Measurements from ENCODE around the gene RASA3.
"Not testable (repeated sequence)": the region's sequence is repeated elsewhere in the genome, so short reads cannot be mapped to it uniquely, and the experiment has no call there.

The RASA3 gene

GRCh38 chr13:114161028-114161556 lies 28.7 kb upstream of the RASA3 start:
- no peak for TF ChIP-seq Cebpa-rat (IDR thresholded peaks at IDR 0.05)
- H4K20me1 ChIP-seq: no peaks in the 10 kb centered on the region
- peaks cover 55 to 88% (median 73%) of the 10 kb centered on the region in 10 experiments for H3K4me1 ChIP-seq

GRCh38 chr13:114158869-114159666 lies 26.6 kb upstream of the RASA3 start:
- Histone ChIP-seq H3K4me1 (peaks cover 46 to 74% (median 62%) of the 10 kb centered on the region in 10 experiments), H3K9me3 (replicated peaks in 1 of 11) (peaks cover 0 to 13% (median 0%) of the 10 kb centered on the region in 11 experiments; a peak in 1 of 22 replicates), H3K4me2 (0 out of 22 replicates have a peak overlapping the region, but pooled peaks of 1 of the 11 experiments have one; percentile 20)
- H3K9ac ChIP-seq, H3K36me3 ChIP-seq, H4K20me1 ChIP-seq, H3K4me3 ChIP-seq, H3K27me3 ChIP-seq, H3K27ac ChIP-seq: not testable (repeated sequence)

More at GRCh38 chr13:114161028-114161556, 28.7 kb upstream of the RASA3 start:
- no peaks in the 10 kb centered on the region for H3K36me3 ChIP-seq
- H3K27me3 ChIP-seq: no peaks in the 10 kb centered on the region
- H3K9ac ChIP-seq: peak overlapping the region in 8 of 11 experiments; percentile 11 to 69 (median 58); a peak in 12 of 22 replicates
- peaks cover 0 to 13% (median 0%) of the 10 kb centered on the region in 11 experiments; a peak in 1 of 22 replicates for H3K9me3 ChIP-seq (replicated peaks in 1 of 11)
- peak overlapping the region; percentile 48 to 81 (median 65); a peak in 17 of 22 replicates for H3K27ac ChIP-seq
- H3K4me3 ChIP-seq: no peak overlapping the region
- H3K4me2 ChIP-seq: peak overlapping the region; percentile 71 to 91 (median 81)

GRCh38 chr13:114157869-114158495 lies 25.6 kb upstream of the RASA3 start:
- Histone ChIP-seq H3K4me1 (peaks cover 46 to 74% (median 62%) of the 10 kb centered on the region in 10 experiments), H3K27ac (no peak overlapping the region), H4K20me1 (no peaks in the 10 kb centered on the region), H3K27me3 (no peaks in the 10 kb centered on the region), H3K4me2 (peak overlapping the region in 2 of 11 experiments; percentile 3; a peak in 2 of 22 replicates), H3K36me3 (no peaks in the 10 kb centered on the region), H3K9me3 (replicated peaks in 1 of 11) (peaks cover 0 to 13% (median 0%) of the 10 kb centered on the region in 11 experiments; a peak in 1 of 22 replicates), H3K4me3 (no peak overlapping the region), H3K9ac (no peak overlapping the region)
- TF ChIP-seq Cebpa-rat (IDR thresholded peaks at IDR 0.05): no peak

- Histone ChIP-seq H3K4me1 (peaks cover 46 to 74% (median 62%) of the 10 kb centered on the region in 10 experiments), H3K4me2 (peak overlapping the region in 10 of 11 experiments; percentile 14 to 71 (median 52); a peak in 15 of 22 replicates), H4K20me1 (no peaks in the 10 kb centered on the region), H3K9me3 (replicated peaks in 1 of 11) (peaks cover 0 to 14% (median 0%) of the 10 kb centered on the region in 11 experiments; a peak in 1 of 22 replicates), H3K27me3 (no peaks in the 10 kb centered on the region; a peak in 1 of 22 replicates), H3K9ac (peak overlapping the region in 4 of 11 experiments; percentile 23 to 52 (median 46); a peak in 3 of 22 replicates), H3K4me3 (no peak overlapping the region), H3K27ac (peak overlapping the region in 8 of 11 experiments; percentile 17 to 58 (median 51); a peak in 10 of 22 replicates), H3K36me3 (no peaks in the 10 kb centered on the region)
- TF ChIP-seq Cebpa-rat (IDR thresholded peaks at IDR 0.05): no peak
These were observed 23.8 kb upstream of the RASA3 start for GRCh38 chr13:114155926-114156883.

GRCh38 chr13:114155320-114155719 lies 22.9 kb upstream of the RASA3 start:
- H3K27me3 ChIP-seq: no peaks in the 10 kb centered on the region; a peak in 1 of 22 replicates
- peaks cover 0 to 13% (median 0%) of the 10 kb centered on the region in 11 experiments; a peak in 1 of 22 replicates for H3K9me3 ChIP-seq (replicated peaks in 1 of 11)
- no peaks in the 10 kb centered on the region for H4K20me1 ChIP-seq
- no peak for TF ChIP-seq Cebpa-rat (IDR thresholded peaks at IDR 0.05)
- H3K27ac ChIP-seq: no peak overlapping the region
- H3K36me3 ChIP-seq: no peaks in the 10 kb centered on the region
- peaks cover 48 to 74% (median 62%) of the 10 kb centered on the region in 10 experiments for H3K4me1 ChIP-seq
- no peak overlapping the region for H3K4me3 ChIP-seq
- no peak overlapping the region for H3K4me2 ChIP-seq
- no peak overlapping the region for H3K9ac ChIP-seq

- H3K4me2 ChIP-seq: peak overlapping the region; percentile 58 to 97 (median 86)
- peak overlapping the region in 10 of 11 experiments; percentile 36 to 84 (median 76); a peak in 20 of 22 replicates for H3K27ac ChIP-seq
- H3K9me3 ChIP-seq (replicated peaks in 1 of 11): peaks cover 0 to 13% (median 0%) of the 10 kb centered on the region in 11 experiments; a peak in 1 of 22 replicates
- no peaks in the 10 kb centered on the region; a peak in 1 of 22 replicates for H3K27me3 ChIP-seq
- H4K20me1 ChIP-seq: no peaks in the 10 kb centered on the region
- peaks cover 54 to 74% (median 63%) of the 10 kb centered on the region in 10 experiments for H3K4me1 ChIP-seq
- no peaks in the 10 kb centered on the region for H3K36me3 ChIP-seq
- peak in 1 of 11 experiments; percentile 60; a peak in 1 of 22 replicates for TF ChIP-seq Cebpa-rat (IDR thresholded peaks at IDR 0.05)
- H3K9ac ChIP-seq: peak overlapping the region in 10 of 11 experiments; percentile 25 to 78 (median 70); a peak in 19 of 22 replicates
- H3K4me3 ChIP-seq: peak overlapping the region in 9 of 10 experiments; percentile 2 to 61 (median 42); a peak in 14 of 20 replicates
These were observed 22.1 kb upstream of the RASA3 start for GRCh38 chr13:114154476-114154875.

- no peaks in the 10 kb centered on the region; a peak in 1 of 22 replicates for H3K27me3 ChIP-seq
- no peak for TF ChIP-seq Cebpa-rat (IDR thresholded peaks at IDR 0.05)
These were observed 21.2 kb upstream of the RASA3 start for GRCh38 chr13:114153485-114154080.

More at GRCh38 chr13:114153485-114154080, 21.2 kb upstream of the RASA3 start:
- H3K9me3 ChIP-seq (replicated peaks in 1 of 11): peaks cover 0 to 8% (median 0%) of the 10 kb centered on the region in 11 experiments; a peak in 1 of 22 replicates
- peak overlapping the region in 8 of 11 experiments; percentile 60 to 78 (median 71); a peak in 14 of 22 replicates for H3K9ac ChIP-seq
- H4K20me1 ChIP-seq: no peaks in the 10 kb centered on the region
- H3K36me3 ChIP-seq: no peaks in the 10 kb centered on the region
- peak overlapping the region; percentile 63 to 97 (median 86) for H3K4me2 ChIP-seq
- H3K27ac ChIP-seq: peak overlapping the region in 10 of 11 experiments; percentile 36 to 84 (median 76); a peak in 19 of 22 replicates
- peaks cover 60 to 82% (median 70%) of the 10 kb centered on the region in 10 experiments for H3K4me1 ChIP-seq
- H3K4me3 ChIP-seq: peak overlapping the region in 7 of 10 experiments; percentile 40 to 61 (median 43); a peak in 11 of 20 replicates

Measured in BLaER1 treated with 17β-estradiol and CSF1 and Interleukin-3, amounts not matched to agents 10 nM and 100 nM (cell line).